Right atrium auricular region (tissue), 2 donors: ENCODE measurements around the gene ROBO3. TPM values are rescaled to one million over a fixed set of nuclear protein-coding genes. Genes with fewer than 3 reads are reported as not detected.

Experiments used
- DNase-seq: peaks from one replicate; pipeline ENCODE4 v3.0.0-alpha.2; 2019; ENCODE audit warnings: low spot score
- H3K27ac ChIP-seq, 2 donors: fragments of 200-600 bp; sonication (generic); 1 replicate in 1 of 2; 2 replicates in 1 of 2; pipeline ENCODE4 v1.5.1; 2016 to 2019
- H3K27me3 ChIP-seq, 2 donors: fragments of 200-600 bp; sonication (generic); one replicate each; pipeline versions ENCODE4 v1.5.1 to v1.6.0; 2017 to 2019
- H3K36me3 ChIP-seq: fragments of 200-600 bp; sonication (generic); one replicate; pipeline ENCODE4 v1.5.1; 2016
- H3K4me1 ChIP-seq, 2 donors: fragments of 200-600 bp; sonication (generic); one replicate each; pipeline versions ENCODE4 v1.5.1 to v1.6.0; 2017 to 2019
- H3K4me3 ChIP-seq, 2 donors: fragments of 200-600 bp; sonication (generic); 1 replicate in 1 of 2; 2 replicates in 1 of 2; pipeline ENCODE4 v1.5.1; 2017 to 2019; ENCODE audit warnings: mild to moderate bottlenecking in 1 of 2, moderate library complexity in 1 of 2
- H3K9me3 ChIP-seq, 2 donors: fragments of 200-600 bp; sonication (generic); one replicate each; pipeline ENCODE4 v1.5.1; 2019
- CTCF ChIP-seq, 2 donors: fragments of 200-600 bp; sonication (generic); IDR thresholded peaks; one replicate each; pipeline ENCODE4 v1.5.1; 2019; ENCODE audit warnings: antibody characterized with exemption in 2 of 2
- total RNA-seq, 2 donors: library from RNA; depleted of rRNA; stranded (reverse); fragments of >200 nt; gene quantifications; one replicate each; pipeline ENCODE4 v1.1.0, GENCODE V29; 2016

Gene ROBO3
- total RNA-seq, 2 donors from 2014 or later: 6.4 to 10.1 TPM

- Histone ChIP-seq H3K4me1 (peaks cover 0 to 60% of the 10 kb centered on the region in 2 donors), H3K27ac (peak overlapping the region; percentile 73 to 81), H3K36me3 (peaks cover 3% of the 10 kb centered on the region), H3K9me3 (no peaks in the 10 kb centered on the region), H3K4me3 (no peak overlapping the region), H3K27me3 (no peaks in the 10 kb centered on the region)
- DNase-seq: no peak
- TF ChIP-seq CTCF (IDR thresholded peaks at IDR 0.05): no peak
Measured at GRCh38 chr11:124898711-124899110, 33.5 kb downstream of the ROBO3 start.

- TF ChIP-seq CTCF (IDR thresholded peaks at IDR 0.05): no peak
- peaks cover 0 to 51% of the 10 kb centered on the region in 2 donors for H3K4me1 ChIP-seq
- H3K4me3 ChIP-seq: no peak overlapping the region
- peak overlapping the region; percentile 73 to 81 for H3K27ac ChIP-seq
- no peaks in the 10 kb centered on the region for H3K27me3 ChIP-seq
- no peak for DNase-seq
- no peaks in the 10 kb centered on the region for H3K9me3 ChIP-seq
- no peaks in the 10 kb centered on the region for H3K36me3 ChIP-seq
Measured at GRCh38 chr11:124899383-124900145, 34.3 kb downstream of the ROBO3 start.

GRCh38 chr11:124900464-124900863 lies 35.2 kb downstream of the ROBO3 start:
- DNase-seq: no peak
- peaks cover 0 to 47% of the 10 kb centered on the region in 2 donors for H3K4me1 ChIP-seq

GRCh38 chr11:124902616-124903015 lies 37.4 kb downstream of the ROBO3 start:
- Histone ChIP-seq H3K4me1 (peaks cover 0 to 32% of the 10 kb centered on the region in 2 donors), H3K27ac (no peak overlapping the region), H3K4me3 (no peak overlapping the region), H3K27me3 (no peaks in the 10 kb centered on the region), H3K9me3 (no peaks in the 10 kb centered on the region), H3K36me3 (no peaks in the 10 kb centered on the region)
- TF ChIP-seq CTCF (IDR thresholded peaks at IDR 0.05): no peak
- no peak for DNase-seq

More at GRCh38 chr11:124900464-124900863, 35.2 kb downstream of the ROBO3 start:
- no peaks in the 10 kb centered on the region for H3K36me3 ChIP-seq
- no peaks in the 10 kb centered on the region for H3K9me3 ChIP-seq
- TF ChIP-seq CTCF (IDR thresholded peaks at IDR 0.05): no peak
- peak overlapping the region; percentile 18 to 81 for H3K27ac ChIP-seq
- no peaks in the 10 kb centered on the region for H3K27me3 ChIP-seq
- H3K4me3 ChIP-seq: no peak overlapping the region

GRCh38 chr11:124915541-124916369 lies 50.5 kb downstream of the ROBO3 start:
- H3K27me3 ChIP-seq: no peaks in the 10 kb centered on the region
- no peaks in the 10 kb centered on the region for H3K9me3 ChIP-seq
- H3K36me3 ChIP-seq: no peaks in the 10 kb centered on the region
- H3K4me3 ChIP-seq: no peak overlapping the region
- no peak for DNase-seq
- TF ChIP-seq CTCF (IDR thresholded peaks at IDR 0.05): no peak
- H3K4me1 ChIP-seq: peaks cover 0 to under 1% of the 10 kb centered on the region in 2 donors
- no peak overlapping the region for H3K27ac ChIP-seq
